Right atrium auricular region (tissue), 2 donors: ENCODE measurements around the gene RPP30. TPM values are rescaled to one million over a fixed set of nuclear protein-coding genes. Genes with fewer than 3 reads are reported as not detected.

Experiments used
- DNase-seq: peaks from one replicate; pipeline ENCODE4 v3.0.0-alpha.2; 2019; ENCODE audit warnings: low spot score
- H3K27ac ChIP-seq, 2 donors: fragments of 200-600 bp; sonication (generic); 1 replicate in 1 of 2; 2 replicates in 1 of 2; pipeline ENCODE4 v1.5.1; 2016 to 2019
- H3K27me3 ChIP-seq, 2 donors: fragments of 200-600 bp; sonication (generic); one replicate each; pipeline versions ENCODE4 v1.5.1 to v1.6.0; 2017 to 2019
- H3K36me3 ChIP-seq: fragments of 200-600 bp; sonication (generic); one replicate; pipeline ENCODE4 v1.5.1; 2016
- H3K4me1 ChIP-seq, 2 donors: fragments of 200-600 bp; sonication (generic); one replicate each; pipeline versions ENCODE4 v1.5.1 to v1.6.0; 2017 to 2019
- H3K4me3 ChIP-seq, 2 donors: fragments of 200-600 bp; sonication (generic); 1 replicate in 1 of 2; 2 replicates in 1 of 2; pipeline ENCODE4 v1.5.1; 2017 to 2019; ENCODE audit warnings: mild to moderate bottlenecking in 1 of 2, moderate library complexity in 1 of 2
- H3K9me3 ChIP-seq, 2 donors: fragments of 200-600 bp; sonication (generic); one replicate each; pipeline ENCODE4 v1.5.1; 2019
- CTCF ChIP-seq, 2 donors: fragments of 200-600 bp; sonication (generic); IDR thresholded peaks; one replicate each; pipeline ENCODE4 v1.5.1; 2019; ENCODE audit warnings: antibody characterized with exemption in 2 of 2
- total RNA-seq, 2 donors: library from RNA; depleted of rRNA; stranded (reverse); fragments of >200 nt; gene quantifications; one replicate each; pipeline ENCODE4 v1.1.0, GENCODE V29; 2016

Gene RPP30
- total RNA-seq, 2 donors from 2014 or later = 23.3 to 24.6 TPM

DNA sequence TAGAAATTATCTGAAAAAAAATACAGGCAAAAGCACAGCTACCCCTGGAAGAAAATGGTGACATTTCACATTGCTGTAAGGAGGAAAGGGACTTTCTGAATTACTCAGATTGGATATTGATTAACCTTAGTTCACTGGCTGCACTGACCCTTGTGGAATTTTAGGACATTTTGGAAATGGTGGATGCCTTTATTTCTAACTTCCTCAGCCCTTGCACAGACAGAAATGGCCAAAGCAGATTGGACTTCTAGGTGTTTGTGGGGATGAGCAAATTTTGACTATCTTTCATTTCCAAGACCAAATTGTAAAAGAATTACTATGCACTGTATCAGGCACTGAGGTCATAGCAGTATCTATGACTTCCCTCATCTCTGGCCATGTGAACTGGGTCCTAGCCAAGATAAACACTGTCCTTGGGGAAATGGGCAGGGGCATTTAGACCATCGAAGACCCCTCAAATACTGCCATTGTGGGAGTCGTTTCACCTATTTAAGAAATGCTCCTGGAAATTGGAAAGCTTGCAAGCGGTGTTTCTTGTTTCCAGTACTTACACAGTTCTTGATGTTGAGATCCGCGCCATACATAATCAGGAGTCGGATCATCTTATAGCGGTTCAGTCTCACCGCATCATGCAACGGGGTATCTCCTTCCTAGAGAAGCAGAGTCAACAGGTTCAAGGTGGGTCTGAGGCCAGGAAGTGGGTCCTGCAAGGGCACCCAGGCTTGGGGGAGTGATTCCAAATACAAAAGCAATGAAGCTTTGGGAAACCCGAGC is 43.4 kb downstream of the RPP30 start:
- DNase-seq = no peak
- no peak overlapping the region for H3K4me3 ChIP-seq
- H3K9me3 ChIP-seq = no peaks in the 10 kb centered on the region
- TF ChIP-seq CTCF (IDR thresholded peaks at IDR 0.05) = no peak
- no peaks in the 10 kb centered on the region for H3K4me1 ChIP-seq
- H3K36me3 ChIP-seq = peaks cover 39% of the 10 kb centered on the region
- peak overlapping the region in 1 of 2 donors; percentile 50 for H3K27ac ChIP-seq
- no peaks in the 10 kb centered on the region for H3K27me3 ChIP-seq

GRCh38 chr10:90915766-90916075 is 43.9 kb downstream of the RPP30 start:
- no peaks in the 10 kb centered on the region for H3K9me3 ChIP-seq
- H3K4me3 ChIP-seq = no peak overlapping the region
- H3K27me3 ChIP-seq = no peaks in the 10 kb centered on the region
- peaks cover 45% of the 10 kb centered on the region for H3K36me3 ChIP-seq
- DNase-seq = no peak
- H3K27ac ChIP-seq = no peak overlapping the region
- no peak for TF ChIP-seq CTCF (IDR thresholded peaks at IDR 0.05)
- H3K4me1 ChIP-seq = no peaks in the 10 kb centered on the region

DNA sequence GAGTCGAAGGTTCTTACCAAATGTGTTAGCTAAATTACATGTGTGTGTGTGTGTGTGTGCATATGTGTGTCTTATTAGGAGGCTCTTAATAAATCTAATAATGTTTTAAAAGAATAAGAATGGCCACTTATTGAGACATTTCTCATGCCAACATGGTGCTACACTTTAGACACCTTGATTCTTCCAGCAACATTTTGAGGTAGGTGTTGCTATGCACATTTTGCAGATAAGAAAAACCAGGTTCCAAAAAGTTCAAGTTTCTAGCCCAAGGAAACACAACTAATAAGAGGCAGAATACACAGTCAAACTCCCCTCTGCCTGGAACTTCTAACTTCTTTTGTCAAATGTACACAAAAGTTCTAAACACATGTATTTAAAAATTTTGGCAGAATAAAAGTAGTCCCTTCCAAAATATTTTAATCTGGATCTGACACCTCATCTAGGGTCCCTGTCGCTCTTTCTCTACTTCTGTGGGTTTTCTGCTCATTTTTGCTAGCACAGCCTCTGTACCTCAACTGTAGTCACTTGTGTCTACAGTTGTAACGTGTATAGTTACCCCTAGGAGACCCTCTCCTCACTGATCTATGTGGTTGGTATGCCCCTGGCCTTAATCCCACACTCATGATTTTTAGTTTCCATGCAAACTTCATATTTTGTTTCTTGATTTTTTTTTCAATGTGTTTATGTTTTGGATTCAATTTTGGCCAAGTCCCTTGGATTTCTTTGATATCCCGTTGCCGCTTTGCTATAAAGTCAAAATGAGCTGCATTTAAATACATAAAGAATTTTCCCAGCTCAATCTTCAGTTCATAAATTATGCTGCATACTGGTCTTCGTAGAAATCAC is 44.8 kb downstream of the RPP30 start:
- Histone ChIP-seq H3K4me1 (peaks cover 0 to 1% of the 10 kb centered on the region in 2 donors), H3K27me3 (no peaks in the 10 kb centered on the region), H3K9me3 (no peaks in the 10 kb centered on the region), H3K4me3 (peak overlapping the region in 1 of 2 donors; percentile 54), H3K27ac (peak overlapping the region in 1 of 2 donors; percentile 85), H3K36me3 (peaks cover 46% of the 10 kb centered on the region)
- no peak for DNase-seq
- TF ChIP-seq CTCF (IDR thresholded peaks at IDR 0.05) = no peak

DNA sequence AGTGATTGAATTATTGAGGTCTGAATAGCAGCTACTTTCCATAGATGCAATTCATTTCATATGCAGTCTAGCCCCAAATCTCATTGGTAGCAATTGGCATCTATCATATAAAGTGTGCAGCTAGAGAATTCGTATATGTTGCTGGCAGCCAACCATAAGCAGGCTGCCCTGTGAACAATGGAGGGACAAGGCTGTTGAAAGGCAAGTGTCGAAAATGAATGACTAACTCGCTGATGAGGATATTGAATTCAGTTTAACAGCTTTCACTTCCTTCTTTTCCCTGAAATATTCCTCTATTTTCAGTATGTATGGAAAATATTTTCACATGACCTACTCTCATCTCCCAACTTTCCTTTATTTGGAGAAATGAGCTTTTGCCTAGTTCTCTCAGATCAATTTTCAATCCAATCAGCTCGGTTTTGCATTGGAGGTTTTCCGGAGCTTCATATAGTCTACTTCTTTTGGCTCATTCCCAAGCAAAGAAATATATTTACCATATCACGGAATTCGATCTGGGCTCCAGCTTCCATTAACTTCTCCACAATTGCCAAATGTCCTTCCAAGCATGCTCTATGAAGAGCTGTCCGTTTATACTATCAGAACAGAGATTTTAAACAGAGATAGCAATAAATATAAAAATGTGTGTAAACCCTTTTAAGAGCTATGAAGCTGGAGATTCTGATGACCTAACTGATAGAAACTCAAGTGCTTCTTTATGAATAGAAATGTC is 45.6 kb downstream of the RPP30 start:
- no peak for TF ChIP-seq CTCF (IDR thresholded peaks at IDR 0.05)
- peak overlapping the region; percentile 83 to 85 for H3K27ac ChIP-seq

GRCh38 chr10:90917968-90918318 is 46.2 kb downstream of the RPP30 start:
- peak overlapping the region; percentile 83 to 85 for H3K27ac ChIP-seq
- H3K27me3 ChIP-seq = no peaks in the 10 kb centered on the region
- H3K36me3 ChIP-seq = peaks cover 46% of the 10 kb centered on the region
- no peak for TF ChIP-seq CTCF (IDR thresholded peaks at IDR 0.05)
- H3K4me3 ChIP-seq = peak overlapping the region; percentile 54 to 57
- no peaks in the 10 kb centered on the region for H3K9me3 ChIP-seq
- no peak for DNase-seq
- H3K4me1 ChIP-seq = peaks cover 0 to 8% of the 10 kb centered on the region in 2 donors

More for the DNA sequence above, 45.6 kb downstream of the RPP30 start:
- Histone ChIP-seq H3K9me3 (no peaks in the 10 kb centered on the region), H3K27me3 (no peaks in the 10 kb centered on the region), H3K4me1 (peaks cover 0 to 8% of the 10 kb centered on the region in 2 donors), H3K4me3 (peak overlapping the region; percentile 54 to 57), H3K36me3 (peaks cover 46% of the 10 kb centered on the region)
- DNase-seq = no peak
